Left renal pelvis (tissue), 4 donors: ENCODE data around the gene ATAD3C. TPM values are rescaled to one million over a fixed set of nuclear protein-coding genes. Genes with fewer than 3 reads are reported as not detected.
"Not testable (repeated sequence)": the region's sequence is repeated elsewhere in the genome, so short reads cannot be mapped to it uniquely, and the experiment has no call there.

ENCODE experiments used
- DNase-seq, 4 donors: peaks; one replicate each; pipeline ENCODE4 v3.0.0-alpha.2; 2013; ENCODE audit warnings: low read depth in 4 of 4, low spot score in 3 of 4
- polyA plus RNA-seq, 4 donors: library from polyadenylated mRNA; unstranded; fragments of 120-200 nt; gene quantifications; one replicate each; pipeline ENCODE4 v1.2.1, GENCODE V29; 2013; ENCODE audit not compliant: insufficient read length in 4 of 4

ATAD3C gene, protein sequence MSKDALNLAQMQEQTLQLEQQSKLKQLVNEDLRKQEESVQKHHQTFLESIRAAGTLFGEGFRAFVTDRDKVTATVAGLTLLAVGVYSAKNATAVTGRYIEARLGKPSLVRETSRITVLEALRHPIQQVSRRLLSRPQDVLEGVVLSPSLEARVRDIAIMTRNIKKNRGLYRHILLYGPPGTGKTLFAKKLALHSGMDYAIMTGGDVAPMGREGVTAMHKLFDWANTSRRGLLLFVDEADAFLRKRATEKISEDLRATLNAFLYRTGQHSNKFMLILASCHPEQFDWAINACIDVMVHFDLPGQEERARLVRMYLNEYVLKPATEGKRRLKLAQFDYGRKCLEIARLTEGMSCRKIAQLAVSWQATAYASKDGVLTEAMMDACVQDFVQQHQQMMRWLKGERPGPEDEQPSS
- polyA plus RNA-seq: 1 to 10 TPM in 3 of 4 donors, under 1 TPM in 1; 0.41 to 4.7 (median 1.9) TPM

DNA sequence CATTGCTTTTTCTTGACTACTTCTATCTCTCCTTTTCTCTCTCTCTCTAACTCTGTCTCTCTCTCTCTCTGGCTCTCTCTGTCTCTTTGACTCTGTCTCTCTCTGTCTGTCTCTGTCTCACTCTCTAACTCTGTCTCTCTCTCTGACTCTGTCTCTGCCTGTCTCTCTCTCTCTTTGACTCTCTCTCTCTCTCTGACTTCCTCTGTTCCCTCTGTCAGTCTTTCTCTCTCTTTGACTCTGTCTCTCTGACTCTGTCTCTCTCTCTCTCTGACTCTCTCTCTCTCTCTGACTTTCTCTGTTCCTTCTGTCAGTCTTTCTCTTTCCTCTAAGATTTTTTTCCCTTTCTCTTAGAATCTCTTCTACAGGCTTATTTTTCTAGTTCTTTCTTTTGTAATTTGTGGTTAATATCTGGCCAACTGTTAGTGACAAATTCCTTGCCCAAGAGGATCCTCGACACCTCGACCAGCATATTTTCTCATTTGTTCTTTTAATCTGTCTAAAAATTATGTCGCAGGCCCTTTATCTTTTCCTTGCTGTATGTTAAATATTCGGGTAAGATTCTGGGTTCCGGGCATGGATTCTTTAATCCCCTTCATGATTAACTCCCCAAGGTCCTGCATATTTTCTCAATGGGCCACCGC lies at the start of gene ATAD3C:
ATAD3C (plus strand) TSS at position 591 of the 641 bp plus-strand sequence. CDS start 995 bp downstream, outside the sequence.
- no peak for DNase-seq

DNA sequence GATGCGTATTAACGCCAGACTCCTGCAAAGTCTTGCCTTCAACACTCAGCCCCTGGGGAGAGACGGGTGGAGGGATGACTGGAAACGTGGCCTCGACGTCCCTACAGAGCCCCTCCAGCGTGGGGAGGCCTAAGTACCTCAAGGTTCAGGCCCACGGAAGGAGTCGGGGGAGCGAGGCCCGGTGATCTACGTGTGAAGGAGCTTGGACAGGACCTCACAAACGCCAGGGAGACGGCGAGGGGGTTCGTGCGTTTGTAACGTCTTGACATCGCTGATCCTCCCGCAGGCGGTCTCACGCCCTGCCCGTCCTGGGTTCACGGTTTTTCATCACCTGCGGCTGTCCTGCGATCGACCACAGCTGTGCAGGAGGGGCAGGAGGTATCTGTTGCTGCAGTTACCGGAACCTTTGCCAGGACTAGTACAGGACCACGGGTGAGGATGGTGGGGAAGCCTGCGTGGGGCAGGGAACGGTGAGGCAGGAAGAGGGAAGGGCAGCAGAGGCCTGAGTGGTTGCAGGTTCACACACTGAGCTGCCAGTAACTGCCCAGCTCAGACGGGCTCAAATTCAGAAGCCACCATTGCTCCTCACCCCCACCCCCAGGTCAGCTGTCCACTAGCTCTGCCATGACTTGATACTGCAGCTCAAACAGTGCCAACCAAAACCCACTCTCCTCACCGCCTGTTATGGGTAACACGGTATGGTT lies 49.5 kb upstream of the ATAD3C start:
- no peak for DNase-seq

DNA sequence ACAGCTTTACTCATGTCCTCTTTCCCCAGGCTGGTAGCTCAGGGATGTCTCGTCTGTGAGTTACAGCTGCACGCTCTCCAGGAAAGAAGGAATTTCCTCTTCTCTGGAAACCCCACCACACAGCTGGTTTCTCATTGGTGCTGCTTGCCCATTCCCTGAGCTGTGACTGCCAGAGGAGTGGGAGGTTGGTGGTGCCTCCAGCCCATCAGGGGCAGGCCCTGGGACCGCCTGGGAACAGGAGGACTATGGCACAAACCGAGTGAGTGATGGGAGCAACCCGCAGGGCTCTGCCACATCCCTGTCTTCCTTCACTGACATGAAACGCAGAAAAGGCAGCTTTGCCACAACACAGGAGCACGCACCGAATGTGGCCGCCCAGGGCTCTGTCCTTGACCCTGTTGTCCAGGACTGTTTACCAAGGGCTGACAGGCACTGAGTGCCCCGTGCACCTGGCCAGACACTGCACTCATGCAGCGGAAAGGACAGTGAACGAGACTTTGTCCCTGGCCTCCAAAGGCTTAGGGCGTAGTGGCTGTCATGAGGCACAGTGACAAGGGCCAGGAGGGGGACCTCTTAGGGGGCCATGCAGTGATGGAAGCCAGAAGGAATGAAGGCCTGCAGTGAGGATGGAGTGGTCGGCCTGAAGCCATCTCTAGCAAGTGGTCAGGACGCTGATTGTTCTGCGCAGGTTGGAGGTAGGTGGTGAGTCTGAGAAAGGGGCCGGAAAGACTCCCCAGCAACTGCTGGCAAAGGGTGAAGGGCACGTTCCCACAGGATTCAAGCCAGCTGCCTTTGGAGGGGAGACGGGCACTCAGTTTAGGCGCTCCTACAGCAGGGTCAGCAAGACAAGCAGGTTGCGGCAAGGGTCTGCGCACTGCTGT lies 48.7 kb upstream of the ATAD3C start:
- no peak for DNase-seq

DNA sequence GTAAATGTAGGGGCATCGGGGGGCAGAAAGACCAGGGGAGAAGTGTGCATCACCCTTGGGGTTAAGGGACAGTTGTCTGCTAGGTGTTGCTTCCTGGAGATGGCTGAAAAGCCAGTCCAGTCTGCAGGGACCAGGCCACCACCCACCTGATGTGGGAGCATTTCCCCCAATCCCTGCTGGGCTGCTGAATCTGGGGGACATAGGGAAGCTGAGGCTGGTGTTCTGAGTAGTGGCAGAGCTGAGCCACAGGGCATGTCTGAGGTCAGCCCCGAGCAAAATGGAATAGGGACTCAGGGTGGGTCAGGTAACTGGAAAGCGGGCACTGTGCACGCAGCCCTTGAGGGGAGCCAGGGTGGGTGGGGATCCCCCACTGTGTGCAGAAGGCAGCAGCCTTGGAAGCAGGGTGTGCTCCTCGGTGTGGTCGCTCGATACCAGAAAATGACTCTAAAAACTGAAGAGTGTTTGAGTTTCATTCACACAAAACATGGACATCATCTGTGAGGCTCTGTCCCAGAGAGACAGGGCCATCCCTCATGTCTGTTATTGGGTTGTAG lies 48.0 kb upstream of the ATAD3C start:
- DNase-seq: no peak

DNA sequence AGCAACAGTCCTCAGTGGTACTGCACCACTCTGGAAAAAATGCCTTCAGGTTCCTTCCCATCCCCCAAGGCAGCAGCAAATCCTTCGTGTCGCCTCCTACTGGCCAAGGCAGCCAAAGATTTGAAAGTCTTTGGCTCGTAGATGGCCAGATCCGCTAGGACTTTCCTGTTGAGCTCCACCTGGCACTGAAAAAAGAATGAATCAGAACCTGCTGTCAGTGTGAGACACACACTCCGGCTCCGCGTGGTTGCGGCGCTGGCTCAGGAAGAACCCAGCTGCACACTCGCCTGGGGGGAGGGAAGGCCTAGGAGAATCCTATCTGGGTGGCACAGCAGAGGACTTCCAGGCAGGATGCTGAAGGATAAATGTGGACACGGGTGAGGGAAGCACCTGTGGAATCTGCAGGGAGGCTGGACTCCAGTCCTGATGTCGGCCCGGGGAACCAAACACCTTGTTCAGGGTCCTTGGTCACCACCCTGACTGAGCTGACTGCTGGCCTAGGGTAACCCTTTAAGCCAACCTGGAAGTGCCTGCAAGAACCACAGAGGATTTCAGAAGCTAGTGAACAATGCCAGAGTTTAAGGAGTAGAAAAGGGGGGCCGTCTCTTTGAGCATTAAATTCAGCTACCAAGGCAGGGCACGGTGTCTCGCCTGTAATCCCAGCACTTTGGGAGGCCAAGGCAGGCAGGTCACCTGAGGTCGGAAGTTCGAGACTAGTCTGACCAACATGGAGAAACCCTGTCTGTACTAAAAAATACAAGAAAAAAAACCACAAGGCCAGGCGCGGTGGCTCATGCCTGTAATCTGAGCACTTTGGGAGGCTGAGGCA lies 47.2 kb upstream of the ATAD3C start:
- DNase-seq: no peak

DNA sequence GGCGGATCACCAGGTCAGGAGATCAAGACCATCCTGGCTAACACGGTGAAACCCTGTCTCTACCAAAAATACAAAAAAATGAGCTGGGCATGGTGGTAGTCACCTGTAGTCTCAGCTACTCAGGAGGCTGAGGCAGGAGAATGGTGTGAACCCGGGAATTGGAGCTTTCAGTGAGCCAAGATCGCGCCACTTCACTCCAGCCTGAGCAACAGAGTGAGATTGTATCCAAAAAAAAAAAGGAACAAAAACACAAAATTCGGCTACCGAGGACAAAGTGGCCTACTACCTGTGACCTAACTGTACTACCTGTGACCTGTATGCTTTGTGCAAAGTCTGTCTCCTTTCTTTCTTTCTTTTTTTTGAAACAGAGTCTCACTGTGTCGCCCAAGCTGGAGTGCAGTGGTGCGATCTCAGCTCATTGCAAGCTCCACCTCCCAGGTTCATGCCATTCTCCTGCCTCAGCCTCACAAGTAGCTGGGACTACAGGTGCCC lies 46.5 kb upstream of the ATAD3C start:
- not testable (repeated sequence) for DNase-seq

DNA sequence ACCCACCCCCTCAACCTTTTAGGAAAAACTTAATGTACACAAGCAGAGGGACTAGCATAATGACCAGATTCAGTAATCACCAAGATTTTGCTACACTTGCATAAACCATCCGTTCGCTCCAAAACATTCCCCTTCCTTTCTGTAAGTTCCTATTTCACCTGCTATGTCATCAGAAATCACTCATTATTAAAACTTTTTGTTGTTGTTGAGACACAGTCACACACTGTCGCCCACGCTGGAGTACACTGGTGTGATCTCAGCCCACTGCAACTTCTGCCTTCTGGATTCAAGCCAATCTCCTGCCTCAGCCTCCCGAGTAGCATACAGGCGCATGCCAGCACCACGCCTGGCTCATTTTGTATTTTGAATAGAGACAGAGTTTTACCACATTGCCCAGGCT lies 45.8 kb upstream of the ATAD3C start:
- DNase-seq: no peak

DNA sequence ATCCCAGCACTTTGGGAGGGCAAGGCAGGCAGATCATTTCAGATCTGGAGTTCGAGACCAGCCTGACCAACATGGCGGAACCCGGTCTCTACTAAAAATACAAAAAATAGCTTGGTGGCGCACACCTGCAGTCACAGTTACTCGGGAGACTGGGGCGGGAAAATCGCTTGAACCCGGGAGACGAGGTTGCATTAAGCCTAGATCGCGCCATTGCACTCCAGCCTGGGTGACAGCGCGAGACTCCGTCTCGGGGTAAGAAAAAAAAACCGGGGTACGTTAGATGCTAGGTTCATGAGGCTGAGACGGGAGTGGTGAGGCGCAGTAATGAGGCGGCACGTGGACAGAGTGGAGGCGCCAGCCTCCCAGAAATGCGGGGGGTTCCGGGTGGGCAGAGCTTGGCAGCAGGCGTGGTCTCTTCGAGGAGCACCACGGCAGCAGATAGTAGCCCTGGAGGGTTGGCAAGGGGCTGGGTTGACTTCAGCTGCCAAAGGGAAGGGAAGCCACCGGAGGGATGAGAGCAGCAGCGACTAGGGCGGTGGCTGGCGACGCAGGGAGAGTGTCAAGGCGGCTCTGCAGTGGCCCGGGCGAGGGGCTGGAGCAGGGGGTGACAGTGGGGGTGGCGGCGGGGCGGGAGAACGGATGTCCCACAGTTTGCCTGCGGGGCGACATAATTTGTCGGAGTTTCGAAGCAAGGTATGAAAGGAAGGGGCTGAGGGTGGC lies 43.2 kb upstream of the ATAD3C start:
- no peak for DNase-seq

DNA sequence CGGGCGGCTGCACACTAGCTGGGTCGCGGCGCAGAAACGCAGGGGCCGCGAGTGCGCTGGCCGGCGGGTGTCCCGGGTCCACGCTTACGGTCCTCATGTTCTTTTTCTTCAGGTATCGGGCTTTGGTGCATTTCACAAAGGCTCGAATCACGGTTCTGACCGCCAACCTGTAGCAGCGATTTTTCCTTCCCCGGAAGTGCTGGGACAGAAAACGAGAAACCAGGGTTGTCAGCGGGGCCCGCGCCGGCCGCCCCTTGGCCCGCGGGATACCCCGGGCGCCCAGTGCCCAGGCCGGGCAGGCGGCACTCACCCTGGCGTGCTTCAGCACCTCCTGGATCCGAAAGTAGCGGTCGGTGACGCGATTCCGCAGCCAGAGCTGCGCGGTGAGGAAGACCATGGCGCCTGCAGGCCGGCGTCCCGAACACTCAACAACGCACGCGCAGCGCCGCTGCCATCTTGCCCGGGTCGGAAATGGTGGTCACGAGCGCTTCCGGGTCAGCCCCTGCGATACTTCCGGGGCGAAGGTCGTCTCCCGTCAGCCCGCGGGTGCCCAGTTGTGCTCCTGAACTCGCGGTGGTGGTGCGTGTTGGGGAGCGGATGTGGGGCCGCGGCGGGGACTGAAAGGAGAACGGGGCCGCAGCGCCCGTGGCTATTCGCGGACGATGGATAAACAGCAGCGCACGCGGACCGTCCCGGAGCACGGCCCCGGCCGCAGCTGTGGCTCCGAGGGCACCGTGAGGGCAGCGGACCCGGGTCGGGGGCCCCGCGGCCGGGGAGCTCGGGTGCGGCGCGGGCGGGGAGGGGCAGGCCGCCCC lies 42.5 kb upstream of the ATAD3C start, which contains the start of gene MRPL20:
MRPL20 (minus strand) TSS at position 473 of the 815 bp plus-strand sequence; CDS start at position 397, 76 bp downstream.
- DNase-seq: peak; percentile 80 to 90 (median 85)

DNA sequence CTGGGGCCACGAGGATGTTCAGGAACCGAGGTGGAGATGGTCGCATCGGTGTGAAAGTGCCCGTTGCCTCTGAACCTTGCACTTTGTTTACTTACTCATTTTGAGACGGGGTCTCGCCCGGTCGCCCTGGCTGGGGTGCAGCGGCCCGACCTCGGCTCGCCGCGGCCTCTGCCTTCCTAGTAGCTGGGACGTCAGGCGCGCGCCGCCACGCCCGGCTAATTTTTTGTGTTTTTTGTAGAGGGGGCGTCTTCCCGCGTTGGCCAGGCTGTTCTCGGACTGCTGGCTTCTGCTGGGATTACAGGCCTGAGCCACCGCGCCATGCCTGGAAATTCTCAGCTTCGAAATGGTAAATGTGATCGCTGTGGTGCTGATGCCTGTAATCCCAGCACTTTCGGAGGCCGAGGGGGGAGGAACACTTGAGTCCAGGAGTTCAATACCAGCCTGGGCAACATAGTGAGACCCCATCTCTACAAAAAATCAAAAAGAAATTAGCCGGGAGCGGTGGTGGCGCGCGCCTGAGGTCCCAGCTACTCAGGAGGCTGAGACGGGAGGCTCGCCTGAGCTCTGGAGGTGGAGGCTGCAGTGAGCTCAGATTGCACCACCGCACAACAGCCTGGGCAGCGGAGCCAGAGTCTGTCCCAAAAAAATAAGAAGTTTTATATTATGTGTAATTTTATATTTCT lies 41.7 kb upstream of the ATAD3C start:
- DNase-seq: no peak

DNA sequence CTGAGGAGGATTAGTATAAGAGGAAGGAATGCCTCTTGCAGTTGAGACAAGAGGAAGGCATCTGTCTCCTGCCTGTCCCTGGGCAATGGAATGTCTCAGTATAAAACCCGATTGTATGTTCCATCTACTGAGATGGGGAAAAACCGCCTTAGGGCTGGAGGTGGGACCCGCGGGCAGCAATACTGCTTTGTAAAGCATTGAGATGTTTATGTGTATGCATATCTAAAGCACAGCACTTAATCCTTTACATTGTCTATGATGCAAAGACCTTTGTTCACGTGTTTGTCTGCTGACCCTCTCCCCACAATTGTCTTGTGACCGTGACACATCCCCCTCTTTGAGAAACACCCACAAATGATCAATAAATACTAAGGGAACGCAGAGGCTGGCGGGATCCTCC lies 39.3 kb upstream of the ATAD3C start:
- DNase-seq: not testable (repeated sequence)

DNA sequence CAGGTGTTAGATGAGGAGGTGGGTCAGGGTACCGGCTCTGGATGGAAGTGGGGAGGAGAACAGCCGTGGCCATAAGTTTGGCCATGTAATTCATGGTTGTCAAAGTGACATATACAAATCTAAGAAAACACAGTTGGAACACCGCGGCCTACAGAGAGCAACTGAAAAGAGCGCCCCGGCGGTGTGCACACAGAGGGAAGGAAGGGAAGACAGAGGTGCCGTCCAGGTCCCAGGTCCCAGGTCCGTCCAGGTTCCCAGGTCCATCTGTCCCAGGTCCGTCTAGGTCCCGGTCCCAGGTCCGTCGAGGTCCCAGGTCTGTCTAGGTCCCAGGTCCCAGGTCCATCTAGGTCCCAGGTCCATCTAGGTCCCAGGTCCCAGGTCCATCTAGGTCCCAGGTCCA lies 37.9 kb upstream of the ATAD3C start:
- no peak for DNase-seq

DNA sequence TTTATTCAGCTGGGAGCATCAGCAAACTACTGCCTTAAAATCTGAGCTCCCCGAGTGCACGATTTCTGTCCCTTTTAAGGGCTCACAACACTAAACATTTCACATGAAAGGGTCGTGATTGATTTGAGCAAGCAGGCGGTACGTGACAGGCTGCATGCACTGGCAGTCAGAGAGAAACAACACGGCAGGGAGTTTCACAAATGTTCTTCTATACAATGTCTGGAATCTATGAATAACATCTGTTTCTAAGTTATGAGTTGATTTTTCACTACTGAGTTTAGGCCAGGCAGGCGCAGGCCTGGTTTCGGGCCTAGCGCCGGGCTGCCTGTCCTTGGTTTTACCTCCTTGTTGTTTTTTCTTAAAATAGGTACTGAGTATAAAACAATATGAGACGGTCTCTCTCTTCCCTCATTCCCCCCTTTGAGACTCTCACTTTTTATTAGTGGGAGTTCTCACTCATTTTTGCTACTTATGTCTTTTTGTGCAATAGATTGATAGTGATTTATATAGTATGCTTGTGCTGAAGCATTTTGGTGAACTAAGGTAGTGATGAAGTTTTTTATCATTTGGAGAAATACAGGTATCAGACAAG lies 37.1 kb upstream of the ATAD3C start:
- DNase-seq: not testable (repeated sequence)

DNA sequence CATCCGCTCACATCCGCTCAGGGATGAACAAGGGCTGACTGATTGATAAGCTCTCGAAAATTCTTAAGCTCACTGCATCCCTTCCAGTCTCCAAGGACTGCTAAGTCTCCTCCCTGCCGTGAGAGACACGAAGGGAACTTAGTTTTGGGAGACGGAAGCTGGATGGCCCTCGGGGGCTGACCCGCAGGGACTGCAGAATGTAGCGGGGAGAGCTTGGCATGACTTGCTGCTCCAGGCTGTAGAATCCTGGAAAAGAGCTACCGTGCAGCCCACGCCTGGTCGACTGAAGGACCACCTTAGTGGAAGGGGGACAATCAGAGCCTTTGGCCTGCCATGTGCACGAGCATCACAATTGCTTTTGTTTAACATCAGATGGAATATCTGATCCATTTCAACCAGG lies 33.7 kb upstream of the ATAD3C start:
- DNase-seq: no peak

DNA sequence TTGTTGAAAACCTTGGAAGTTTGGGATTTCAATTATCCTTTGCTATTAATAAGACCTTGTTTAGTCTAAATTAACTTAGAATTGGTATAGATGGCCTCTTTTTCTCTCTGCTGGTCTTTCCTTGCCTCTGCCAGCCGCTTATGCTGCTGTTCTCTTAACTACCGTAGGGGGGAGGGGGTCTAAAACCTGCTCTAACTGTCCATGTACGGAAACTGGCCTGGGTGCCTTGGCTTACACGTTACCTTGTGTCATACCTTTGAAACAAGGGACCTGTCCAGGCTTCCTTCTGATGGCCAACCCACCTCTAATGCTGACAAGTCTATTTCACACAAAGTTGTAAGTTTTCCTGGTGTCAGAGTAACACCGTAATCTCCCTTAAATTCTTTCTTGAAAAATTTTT lies 32.1 kb upstream of the ATAD3C start:
- not testable (repeated sequence) for DNase-seq

DNA sequence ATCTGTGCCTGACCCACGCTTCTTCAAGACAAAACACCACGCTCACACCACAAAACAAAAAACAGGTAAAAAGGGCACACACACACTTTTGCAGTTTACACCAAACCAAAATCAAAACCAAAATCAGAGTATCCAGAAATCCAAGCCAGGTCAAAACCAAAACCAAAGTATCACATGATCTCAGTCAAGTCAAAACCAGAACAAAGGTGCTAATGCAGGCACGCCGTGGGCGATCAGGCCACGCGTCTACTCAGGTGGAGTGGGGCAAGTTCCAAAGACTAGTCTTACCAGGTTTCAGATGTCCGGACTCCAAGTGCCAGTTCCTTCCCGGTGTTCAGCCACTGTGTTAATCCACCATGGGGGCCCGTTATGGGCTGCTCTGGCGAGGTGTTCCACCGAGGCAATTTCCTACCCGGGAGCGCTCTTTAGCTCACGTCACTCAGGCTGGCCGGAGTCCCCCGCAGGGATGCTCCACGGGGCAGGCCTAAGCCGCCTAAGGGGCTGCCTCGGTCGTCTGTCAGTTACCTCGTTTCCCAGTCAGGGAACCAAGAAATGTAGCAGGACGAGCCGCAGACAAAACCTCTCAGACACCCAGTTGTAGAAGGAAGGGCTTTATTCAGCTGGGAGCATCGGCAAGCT lies 31.5 kb upstream of the ATAD3C start:
- DNase-seq: not testable (repeated sequence)
